HG02981 (cell line): ENCODE measurements around the gene KCNAB3.

ENCODE experiments used
- ATAC-seq: cut with Tn5 transposase; IDR thresholded peaks from one replicate; pipeline ENCODE4 v1.9.1; 2021; ENCODE audit warnings: mild to moderate bottlenecking, moderate library complexity; ENCODE audit not compliant: unreplicated experiment

KCNAB3 gene

GRCh38 chr17:7903154-7904103 lies 26.2 kb downstream of the KCNAB3 start:
- no peak for ATAC-seq

- no peak for ATAC-seq
Observed at GRCh38 chr17:7897773-7898172, 31.9 kb downstream of the KCNAB3 start.

- ATAC-seq: no peak
Observed at GRCh38 chr17:7897090-7897489, 32.6 kb downstream of the KCNAB3 start.

DNA sequence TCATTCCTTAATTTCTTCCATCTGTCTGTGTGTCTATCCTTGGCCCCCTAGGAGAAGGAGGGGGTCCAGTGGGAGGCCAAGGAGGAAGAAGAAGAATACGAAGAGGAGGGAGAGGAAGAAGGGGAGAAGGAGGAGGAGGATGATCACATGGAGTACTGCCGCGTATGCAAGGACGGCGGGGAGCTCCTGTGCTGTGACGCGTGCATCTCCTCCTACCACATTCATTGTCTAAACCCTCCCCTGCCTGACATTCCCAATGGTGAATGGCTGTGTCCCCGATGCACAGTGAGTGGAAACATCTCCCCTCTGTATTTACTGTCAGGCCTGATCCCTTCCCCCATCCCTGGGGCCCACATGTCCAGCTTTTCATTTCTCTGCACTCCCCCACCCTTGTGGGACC lies 34.8 kb downstream of the KCNAB3 start:
- ATAC-seq: no peak

GRCh38 chr17:7894226-7894625 lies 35.4 kb downstream of the KCNAB3 start:
- no peak for ATAC-seq

DNA sequence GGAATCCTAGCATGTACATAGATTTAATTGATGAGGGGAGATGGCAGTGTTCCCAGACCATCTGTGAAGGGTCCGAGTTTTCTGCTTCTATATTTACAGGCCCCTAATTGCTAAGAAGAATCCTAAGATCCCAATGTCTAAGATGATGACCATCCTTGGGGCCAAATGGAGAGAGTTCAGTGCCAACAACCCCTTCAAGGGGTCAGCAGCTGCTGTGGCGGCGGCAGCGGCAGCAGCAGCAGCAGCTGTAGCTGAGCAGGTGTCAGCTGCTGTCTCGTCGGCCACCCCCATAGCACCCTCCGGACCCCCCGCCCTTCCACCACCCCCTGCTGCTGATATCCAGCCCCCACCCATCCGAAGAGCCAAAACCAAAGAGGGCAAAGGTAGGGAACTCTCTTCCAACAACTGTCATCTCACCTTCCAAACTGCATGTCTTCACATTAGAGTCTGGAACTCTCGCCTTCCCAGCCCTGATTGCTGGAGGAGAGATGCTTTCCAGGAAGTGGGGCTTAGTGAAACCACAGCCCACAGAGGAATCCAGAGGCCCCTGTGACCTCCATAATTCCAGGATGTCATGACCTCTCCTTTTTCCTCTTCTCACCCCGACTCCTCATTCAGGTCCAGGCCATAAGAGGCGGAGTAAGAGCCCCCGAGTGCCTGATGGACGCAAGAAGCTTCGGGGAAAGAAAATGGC lies 36.3 kb downstream of the KCNAB3 start:
- no peak for ATAC-seq

DNA sequence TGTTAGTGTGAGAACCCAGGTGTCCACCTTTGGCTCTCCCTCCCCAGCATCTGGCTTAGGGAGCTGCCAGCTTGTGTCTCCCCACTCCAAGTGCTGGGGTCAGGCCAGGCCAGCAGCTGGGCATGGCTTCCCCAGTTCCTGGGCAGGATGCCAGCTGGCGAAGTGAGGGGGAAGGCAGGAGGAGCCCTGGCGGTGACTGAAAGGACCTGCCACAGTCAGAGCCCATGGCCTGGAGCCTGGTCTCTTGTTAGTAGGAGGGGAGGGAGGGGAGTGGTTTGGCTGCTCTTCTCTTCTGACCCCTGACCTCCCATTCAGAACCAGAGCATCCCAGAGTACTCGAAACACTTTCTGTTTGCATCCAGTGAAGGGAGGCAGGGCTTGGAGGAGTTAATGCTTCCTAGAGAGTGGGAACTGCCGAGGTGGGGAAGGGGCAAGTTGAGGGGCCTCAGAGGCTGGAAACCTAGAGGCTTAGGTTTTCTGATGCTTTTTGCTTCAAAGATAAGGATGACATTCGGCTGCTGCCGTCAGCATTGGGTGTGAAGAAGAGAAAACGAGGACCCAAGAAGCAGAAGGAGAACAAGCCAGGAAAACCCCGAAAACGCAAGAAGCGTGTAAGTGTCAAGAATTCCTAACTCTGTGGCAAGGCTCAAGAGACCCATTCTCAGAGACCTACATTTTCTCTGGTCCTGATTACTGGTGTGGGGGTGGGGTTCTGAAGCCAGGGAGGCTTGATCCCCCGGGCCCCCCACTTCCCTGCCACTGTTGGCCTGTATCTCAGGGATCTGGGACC lies 40.3 kb downstream of the KCNAB3 start:
- no peak for ATAC-seq

DNA sequence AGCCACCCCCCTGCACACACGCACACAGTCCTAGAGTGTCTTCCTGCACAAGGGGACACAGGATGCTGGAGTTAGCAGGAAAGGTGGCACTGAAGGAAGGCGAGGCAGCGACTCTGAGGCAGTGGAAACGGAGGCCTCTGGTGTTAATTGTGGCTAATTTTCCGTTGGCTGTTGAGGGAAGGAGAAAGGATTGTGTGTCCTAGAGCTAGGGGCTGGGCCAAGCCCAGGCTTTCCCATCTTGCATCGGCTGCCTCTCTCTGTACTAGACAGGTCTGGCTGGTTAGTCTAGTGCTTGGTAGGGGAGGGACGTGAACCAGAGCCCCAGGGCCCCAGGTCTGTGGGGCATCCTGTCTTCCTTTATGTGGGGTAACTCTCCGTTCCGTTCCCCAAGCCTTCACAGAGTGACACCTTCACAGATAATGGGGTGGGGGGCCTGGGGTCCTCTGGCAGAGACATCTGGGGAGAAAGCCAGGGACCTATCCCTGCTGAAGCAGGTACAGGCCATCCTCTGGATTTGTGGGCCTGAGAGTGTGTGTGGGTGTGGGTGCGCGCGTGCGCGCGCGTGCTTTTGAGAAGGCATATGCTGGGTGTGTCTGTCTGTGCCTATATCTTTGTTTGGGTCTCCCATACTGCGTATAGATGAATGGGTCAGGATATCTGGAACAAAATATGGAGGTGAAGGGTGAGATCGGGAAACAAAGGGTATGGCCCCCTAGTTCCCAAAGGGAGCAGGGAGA lies 41.3 kb downstream of the KCNAB3 start, which contains the start of gene CHD3:
Gene CHD3 (plus strand): TSS at position 606 of the 737 bp plus-strand sequence. CDS start 212 bp downstream, outside the sequence.
- ATAC-seq: no peak

GRCh38 chr17:7887482-7888183 lies 42.0 kb downstream of the KCNAB3 start:
- peak; percentile 53 for ATAC-seq

GRCh38 chr17:7887038-7887481 lies 42.6 kb downstream of the KCNAB3 start:
- no peak for ATAC-seq

- no peak for ATAC-seq
Observed at GRCh38 chr17:7886227-7887037, 43.2 kb downstream of the KCNAB3 start.

DNA sequence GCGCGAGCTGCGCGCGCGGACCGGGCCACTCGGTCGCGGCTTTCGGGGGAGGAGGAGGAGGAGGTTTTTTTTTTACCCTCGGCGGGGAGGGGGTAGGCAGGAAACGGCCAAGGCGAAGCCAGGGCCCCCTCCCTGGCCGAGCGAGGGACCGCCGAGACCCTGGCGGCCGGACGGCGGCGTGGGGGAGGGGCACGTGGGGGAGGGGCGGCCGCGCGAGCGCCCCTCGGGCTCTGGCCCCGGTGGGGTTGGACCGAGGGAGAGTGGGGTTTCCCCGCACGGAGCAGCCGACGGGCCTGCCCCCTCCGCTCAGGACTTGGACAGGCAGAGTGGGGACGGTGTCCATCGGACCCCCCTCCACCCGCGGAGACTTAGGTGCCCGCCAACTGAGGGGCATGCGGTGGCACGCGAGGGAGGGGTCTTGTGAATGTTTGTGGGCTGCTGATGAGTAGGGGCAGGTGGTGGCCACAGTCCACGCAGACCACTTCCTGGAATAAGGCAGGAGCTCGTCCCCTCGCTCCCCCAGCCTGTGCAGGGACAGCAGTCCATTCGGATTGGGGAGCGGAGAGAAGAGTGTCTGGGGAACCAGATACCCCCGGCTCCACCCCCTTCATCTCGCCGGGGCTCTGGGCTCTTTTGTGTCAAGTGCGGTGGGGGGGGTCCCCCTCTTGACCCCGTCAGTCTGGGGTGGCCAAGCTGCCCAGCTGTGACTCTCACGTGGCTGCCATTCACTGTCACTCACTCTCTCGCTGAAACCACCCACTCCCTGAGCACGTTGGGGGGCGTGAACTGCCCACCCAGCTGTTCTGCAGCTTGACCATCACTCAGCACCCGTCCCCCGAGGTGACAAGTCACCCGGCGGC lies 44.1 kb downstream of the KCNAB3 start:
- ATAC-seq: no peak

- ATAC-seq: no peak
Observed at GRCh38 chr17:7884581-7885366, 44.9 kb downstream of the KCNAB3 start.

DNA sequence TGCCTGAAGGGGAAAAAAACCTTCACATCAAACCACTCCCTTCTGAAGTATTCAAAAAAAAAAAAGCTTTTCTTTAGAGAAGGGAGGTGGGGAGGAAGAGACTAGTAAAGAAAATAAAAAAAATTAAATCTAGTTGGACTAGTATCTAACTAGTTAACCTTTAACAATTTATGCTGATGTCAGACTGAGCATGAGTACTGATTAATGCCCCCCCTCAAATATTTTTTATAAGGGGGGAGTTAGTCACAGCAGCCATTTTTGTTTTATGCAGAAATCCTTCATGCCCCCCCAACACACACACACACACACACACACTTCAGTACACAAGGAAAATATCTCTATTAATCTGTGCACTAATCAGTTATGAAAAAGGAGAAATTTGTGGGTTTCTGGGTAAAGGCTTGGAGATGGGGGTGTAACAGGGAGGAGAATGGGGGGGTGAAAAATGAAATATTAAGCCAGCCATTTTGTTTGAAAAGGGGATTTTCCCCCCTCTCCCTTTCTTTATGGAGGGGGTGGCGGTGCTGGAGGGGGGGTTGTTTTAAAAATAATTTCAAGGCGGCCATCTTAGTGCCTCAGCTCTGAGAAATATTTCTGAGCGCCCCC lies 45.8 kb downstream of the KCNAB3 start:
- ATAC-seq: no peak

DNA sequence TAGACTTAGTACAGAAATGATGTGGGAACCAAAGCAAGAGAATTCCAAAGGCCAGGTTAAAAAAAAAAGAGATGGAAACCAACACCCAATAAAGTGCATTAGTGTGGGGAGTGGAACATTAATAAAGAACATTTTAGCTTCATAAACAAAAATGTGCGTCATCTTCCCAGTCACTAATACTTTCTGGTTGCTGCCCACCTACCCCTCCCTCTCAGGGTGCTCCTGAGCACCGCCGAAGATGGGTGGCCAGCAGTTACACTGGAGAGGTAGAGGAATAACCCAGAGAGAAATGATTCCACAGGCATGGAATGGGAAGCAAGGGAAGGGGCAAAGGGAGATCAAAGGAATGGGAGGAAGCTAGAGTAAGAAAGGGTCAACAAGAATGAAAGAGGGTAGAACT lies 47.0 kb downstream of the KCNAB3 start:
- no peak for ATAC-seq

DNA sequence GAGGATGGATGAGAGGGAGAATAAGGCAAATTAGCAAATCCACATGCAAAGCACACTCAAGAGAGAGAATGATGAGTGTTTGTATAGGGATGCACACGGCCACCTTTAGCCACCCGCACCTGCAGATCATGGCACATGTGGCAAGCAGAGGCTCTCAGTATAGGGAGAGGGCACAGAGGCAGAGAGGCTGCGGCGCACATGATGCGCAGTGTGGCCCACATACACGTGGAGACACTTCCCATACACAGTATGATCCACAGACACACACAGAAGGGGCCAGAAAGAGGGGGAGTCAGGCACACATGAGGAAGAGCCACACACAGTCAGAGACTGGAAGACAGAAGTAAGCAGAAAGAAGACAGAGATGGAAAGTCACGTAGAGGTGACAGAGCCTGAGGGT lies 47.6 kb downstream of the KCNAB3 start:
- ATAC-seq: no peak
